ENCODE data around the gene PTGER4. TPM values are rescaled to one million over a fixed set of nuclear protein-coding genes. Genes with fewer than 3 reads are reported as not detected.

Gene PTGER4
- total and polyA plus RNA-seq, 4 donors, result 0.60 to 6.8 (median 2.8) TPM

- TF ChIP-seq, protein P1, sequence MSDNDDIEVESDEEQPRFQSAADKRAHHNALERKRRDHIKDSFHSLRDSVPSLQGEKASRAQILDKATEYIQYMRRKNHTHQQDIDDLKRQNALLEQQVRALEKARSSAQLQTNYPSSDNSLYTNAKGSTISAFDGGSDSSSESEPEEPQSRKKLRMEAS (IDR thresholded peaks at IDR 0.05), result no peak
- TF ChIP-seq SP1 (IDR thresholded peaks at IDR 0.05) (no peak), HNF4G (IDR thresholded peaks at IDR 0.05) (no peak), JUND (IDR thresholded peaks at IDR 0.05) (no peak)
- peaks cover 0 to 5% (median 3%) of the 10 kb centered on the region in 4 donors for H3K27me3 ChIP-seq (ENCODE audit: control insufficient read depth in 4 of 4, insufficient read depth in 4 of 4, low read length in 3 of 4)
- H3K9me3 ChIP-seq (ENCODE audit: control insufficient read depth in 4 of 4, low read length in 3 of 4), result peaks cover 0 to 4% (median under 1%) of the 10 kb centered on the region in 4 donors
- H3K27ac ChIP-seq (ENCODE audit: low read depth in 1 of 2, low read length in 2 of 2), result no peak overlapping the region
- 79% methylated on average over 3 of the region's 3 CpGs for WGBS
- no peak overlapping the region for H3K4me3 ChIP-seq (ENCODE audit: low read depth in 1 of 3, low read length in 3 of 3)
- H3K4me1 ChIP-seq (ENCODE audit: control insufficient read depth in 4 of 4, insufficient read depth in 4 of 4, low read length in 3 of 4), result peaks cover 9 to 24% (median 17%) of the 10 kb centered on the region in 4 donors
- H3K36me3 ChIP-seq (ENCODE audit: control insufficient read depth in 4 of 4, insufficient read depth in 3 of 4, low read depth in 1 of 4, low read length in 3 of 4), result no peaks in the 10 kb centered on the region
- DNase-seq (ENCODE audit: low spot score), result no peak
- H3K9ac ChIP-seq (ENCODE audit: low read depth in 1 of 2, low read length in 2 of 2), result no peak overlapping the region
These were observed 2.9 kb upstream of the PTGER4 start for GRCh38 chr5:40676613-40677343.

GRCh38 chr5:40677456-40677855, 2.3 kb upstream of the PTGER4 start:
- Histone ChIP-seq H3K4me1 (ENCODE audit: control insufficient read depth in 4 of 4, insufficient read depth in 4 of 4, low read length in 3 of 4) (peaks cover 10 to 24% (median 17%) of the 10 kb centered on the region in 4 donors), H3K9ac (ENCODE audit: low read depth in 1 of 2, low read length in 2 of 2) (no peak overlapping the region), H3K4me3 (ENCODE audit: low read depth in 1 of 3, low read length in 3 of 3) (no peak overlapping the region), H3K27me3 (ENCODE audit: control insufficient read depth in 4 of 4, insufficient read depth in 4 of 4, low read length in 3 of 4) (peaks cover 0 to 5% (median 3%) of the 10 kb centered on the region in 4 donors), H3K27ac (ENCODE audit: low read depth in 1 of 2, low read length in 2 of 2) (no peak overlapping the region), H3K36me3 (ENCODE audit: control insufficient read depth in 4 of 4, insufficient read depth in 3 of 4, low read depth in 1 of 4, low read length in 3 of 4) (no peaks in the 10 kb centered on the region), H3K9me3 (ENCODE audit: control insufficient read depth in 4 of 4, low read length in 3 of 4) (peaks cover 0 to 4% (median under 1%) of the 10 kb centered on the region in 4 donors)
- TF ChIP-seq EGR1 (IDR thresholded peaks at IDR 0.05; ENCODE audit: low read depth in 2 of 2) (no peak), JUND (IDR thresholded peaks at IDR 0.05) (no peak), FOXA2 (IDR thresholded peaks at IDR 0.05) (no peak), YY1 (IDR thresholded peaks at IDR 0.05) (no peak), GABPA (IDR thresholded peaks at IDR 0.05 in 1 of 2, conservative IDR thresholded peaks at IDR 0.05 in 1 of 2) (no peak), FOXA1 (IDR thresholded peaks at IDR 0.05) (no peak), HNF4A (conservative IDR thresholded peaks at IDR 0.05) (no peak), SP1 (IDR thresholded peaks at IDR 0.05) (no peak), TAF1 (conservative IDR thresholded peaks at IDR 0.05) (no peak)
- TF ChIP-seq, protein P2, sequence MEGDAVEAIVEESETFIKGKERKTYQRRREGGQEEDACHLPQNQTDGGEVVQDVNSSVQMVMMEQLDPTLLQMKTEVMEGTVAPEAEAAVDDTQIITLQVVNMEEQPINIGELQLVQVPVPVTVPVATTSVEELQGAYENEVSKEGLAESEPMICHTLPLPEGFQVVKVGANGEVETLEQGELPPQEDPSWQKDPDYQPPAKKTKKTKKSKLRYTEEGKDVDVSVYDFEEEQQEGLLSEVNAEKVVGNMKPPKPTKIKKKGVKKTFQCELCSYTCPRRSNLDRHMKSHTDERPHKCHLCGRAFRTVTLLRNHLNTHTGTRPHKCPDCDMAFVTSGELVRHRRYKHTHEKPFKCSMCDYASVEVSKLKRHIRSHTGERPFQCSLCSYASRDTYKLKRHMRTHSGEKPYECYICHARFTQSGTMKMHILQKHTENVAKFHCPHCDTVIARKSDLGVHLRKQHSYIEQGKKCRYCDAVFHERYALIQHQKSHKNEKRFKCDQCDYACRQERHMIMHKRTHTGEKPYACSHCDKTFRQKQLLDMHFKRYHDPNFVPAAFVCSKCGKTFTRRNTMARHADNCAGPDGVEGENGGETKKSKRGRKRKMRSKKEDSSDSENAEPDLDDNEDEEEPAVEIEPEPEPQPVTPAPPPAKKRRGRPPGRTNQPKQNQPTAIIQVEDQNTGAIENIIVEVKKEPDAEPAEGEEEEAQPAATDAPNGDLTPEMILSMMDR (IDR thresholded peaks at IDR 0.05; ENCODE audit: low read depth, low read length, missing input control), result no peak
- TF ChIP-seq, protein P3, sequence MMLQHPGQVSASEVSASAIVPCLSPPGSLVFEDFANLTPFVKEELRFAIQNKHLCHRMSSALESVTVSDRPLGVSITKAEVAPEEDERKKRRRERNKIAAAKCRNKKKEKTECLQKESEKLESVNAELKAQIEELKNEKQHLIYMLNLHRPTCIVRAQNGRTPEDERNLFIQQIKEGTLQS (IDR thresholded peaks at IDR 0.05), result no peak
- TF ChIP-seq, protein P4, sequence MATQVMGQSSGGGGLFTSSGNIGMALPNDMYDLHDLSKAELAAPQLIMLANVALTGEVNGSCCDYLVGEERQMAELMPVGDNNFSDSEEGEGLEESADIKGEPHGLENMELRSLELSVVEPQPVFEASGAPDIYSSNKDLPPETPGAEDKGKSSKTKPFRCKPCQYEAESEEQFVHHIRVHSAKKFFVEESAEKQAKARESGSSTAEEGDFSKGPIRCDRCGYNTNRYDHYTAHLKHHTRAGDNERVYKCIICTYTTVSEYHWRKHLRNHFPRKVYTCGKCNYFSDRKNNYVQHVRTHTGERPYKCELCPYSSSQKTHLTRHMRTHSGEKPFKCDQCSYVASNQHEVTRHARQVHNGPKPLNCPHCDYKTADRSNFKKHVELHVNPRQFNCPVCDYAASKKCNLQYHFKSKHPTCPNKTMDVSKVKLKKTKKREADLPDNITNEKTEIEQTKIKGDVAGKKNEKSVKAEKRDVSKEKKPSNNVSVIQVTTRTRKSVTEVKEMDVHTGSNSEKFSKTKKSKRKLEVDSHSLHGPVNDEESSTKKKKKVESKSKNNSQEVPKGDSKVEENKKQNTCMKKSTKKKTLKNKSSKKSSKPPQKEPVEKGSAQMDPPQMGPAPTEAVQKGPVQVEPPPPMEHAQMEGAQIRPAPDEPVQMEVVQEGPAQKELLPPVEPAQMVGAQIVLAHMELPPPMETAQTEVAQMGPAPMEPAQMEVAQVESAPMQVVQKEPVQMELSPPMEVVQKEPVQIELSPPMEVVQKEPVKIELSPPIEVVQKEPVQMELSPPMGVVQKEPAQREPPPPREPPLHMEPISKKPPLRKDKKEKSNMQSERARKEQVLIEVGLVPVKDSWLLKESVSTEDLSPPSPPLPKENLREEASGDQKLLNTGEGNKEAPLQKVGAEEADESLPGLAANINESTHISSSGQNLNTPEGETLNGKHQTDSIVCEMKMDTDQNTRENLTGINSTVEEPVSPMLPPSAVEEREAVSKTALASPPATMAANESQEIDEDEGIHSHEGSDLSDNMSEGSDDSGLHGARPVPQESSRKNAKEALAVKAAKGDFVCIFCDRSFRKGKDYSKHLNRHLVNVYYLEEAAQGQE (IDR thresholded peaks at IDR 0.05), result no peak
- TF ChIP-seq, protein P1 (IDR thresholded peaks at IDR 0.05), result no peak
- 74% methylated on average over 2 of the region's 2 CpGs for WGBS
- no peak for DNase-seq (ENCODE audit: low spot score)
